NCI-H1694 (cell line): ENCODE measurements around the gene ATP2A1.
"Not testable (repeated sequence)": the region's sequence is repeated elsewhere in the genome, so short reads cannot be mapped to it uniquely, and the experiment has no call there.

Source experiments
- DNase-seq: peaks from one replicate; lab custom pipeline; 2025; lab: John Stamatoyannopoulos, UW

ATP2A1 gene

GRCh38 chr16:28910086-28911031, 32.1 kb downstream of the ATP2A1 start:
- no peak for DNase-seq

GRCh38 chr16:28912558-28912957, 34.3 kb downstream of the ATP2A1 start:
- DNase-seq, result no peak

- DNase-seq, result no peak
These were observed 35.8 kb downstream of the ATP2A1 start for GRCh38 chr16:28913946-28914724.

GRCh38 chr16:28915181-28915580, 36.9 kb downstream of the ATP2A1 start:
- no peak for DNase-seq

GRCh38 chr16:28917095-28917494, 38.8 kb downstream of the ATP2A1 start:
- DNase-seq, result no peak

GRCh38 chr16:28918698-28919097, 40.4 kb downstream of the ATP2A1 start:
- no peak for DNase-seq

- DNase-seq, result no peak
These were observed 44.9 kb downstream of the ATP2A1 start for GRCh38 chr16:28923231-28923587.

- DNase-seq, result no peak
These were observed 45.5 kb downstream of the ATP2A1 start for GRCh38 chr16:28923652-28924398.

- DNase-seq, result no peak
These were observed 46.1 kb downstream of the ATP2A1 start for GRCh38 chr16:28924399-28924761.

- DNase-seq, result peak; percentile 75
These were observed 46.6 kb downstream of the ATP2A1 start, which contains the start of gene RABEP2 for GRCh38 chr16:28924762-28925385. TSS of gene RABEP2 (minus strand) at chr16:28925238. CDS start at chr16:28925163, 75 bp downstream.

- DNase-seq, result peak; percentile 24
These were observed 47.3 kb downstream of the ATP2A1 start for GRCh38 chr16:28925386-28926228.

GRCh38 chr16:28926284-28926683, 48.0 kb downstream of the ATP2A1 start:
- DNase-seq, result not testable (repeated sequence)

- DNase-seq, result no peak
These were observed 49.5 kb downstream of the ATP2A1 start for GRCh38 chr16:28927815-28928214.

- no peak for DNase-seq
These were observed 51.9 kb downstream of the ATP2A1 start for GRCh38 chr16:28930203-28930602.

GRCh38 chr16:28930652-28931051, 52.4 kb downstream of the ATP2A1 start:
- DNase-seq, result no peak

- no peak for DNase-seq
These were observed 53.5 kb downstream of the ATP2A1 start, which contains the start of gene CD19 for GRCh38 chr16:28931801-28932225. TSS of gene CD19 (plus strand) at chr16:28931971. CDS start at chr16:28932001, 30 bp downstream.

- DNase-seq, result no peak
These were observed 54.3 kb downstream of the ATP2A1 start for GRCh38 chr16:28932339-28933141.

- no peak for DNase-seq
These were observed 54.9 kb downstream of the ATP2A1 start for GRCh38 chr16:28933171-28933570.

- no peak for DNase-seq
These were observed 57.1 kb downstream of the ATP2A1 start for GRCh38 chr16:28935346-28935745.
